Glutamatergic neuron (in vitro differentiated cells): ENCODE measurements around the gene OLFML3. TPM values are rescaled to one million over a fixed set of nuclear protein-coding genes. Genes with fewer than 3 reads are reported as not detected.
"Not testable (repeated sequence)": the region's sequence is repeated elsewhere in the genome, so short reads cannot be mapped to it uniquely, and the experiment has no call there.

Experiments used
- DNase-seq: peaks from one replicate; pipeline ENCODE4 v3.0.0; 2022
- H3K27ac Mint-ChIP-seq: one replicate; pipeline ENCODE4 v1.8.0; 2020; ENCODE audit warnings: mild to moderate bottlenecking, mixed read lengths, inconsistent platforms; ENCODE audit not compliant: unreplicated experiment
- H3K27me3 Mint-ChIP-seq: one replicate; pipeline ENCODE4 v1.8.0; 2020; ENCODE audit warnings: mild to moderate bottlenecking, moderate library complexity, mixed read lengths, inconsistent platforms; ENCODE audit not compliant: unreplicated experiment
- H3K36me3 Mint-ChIP-seq: one replicate; pipeline ENCODE4 v1.8.0; 2020; ENCODE audit warnings: mild to moderate bottlenecking, mixed read lengths, inconsistent platforms; ENCODE audit not compliant: unreplicated experiment
- H3K4me1 Mint-ChIP-seq: one replicate; pipeline ENCODE4 v1.8.0; 2020; ENCODE audit warnings: mild to moderate bottlenecking, low read depth, mixed read lengths, inconsistent platforms; ENCODE audit not compliant: unreplicated experiment
- H3K4me3 Mint-ChIP-seq: one replicate; pipeline ENCODE4 v1.8.0; 2020; ENCODE audit warnings: mild to moderate bottlenecking, mixed read lengths, inconsistent platforms; ENCODE audit not compliant: unreplicated experiment
- H3K9me3 Mint-ChIP-seq: one replicate; pipeline ENCODE4 v1.8.0; 2020; ENCODE audit warnings: mild to moderate bottlenecking, moderate library complexity, mixed read lengths, inconsistent platforms; ENCODE audit not compliant: unreplicated experiment
- total RNA-seq: library from RNA; stranded (reverse); fragmentation: NEBNext Ultra II Directional; extraction: Animal tissue kit (Norgen Biotek cat#: 25700); gene quantifications from one replicate; pipeline ENCODE4 v1.2.1, GENCODE V29; 2021; ENCODE audit not compliant: unreplicated experiment
- TF ChIP-seq, protein P1 (sequence below): fragments of 200-600 bp; sonication (generic); IDR thresholded peaks from one replicate; pipeline ENCODE4 v1.5.0; 2021; ENCODE audit not compliant: partially characterized antibody, unreplicated experiment

OLFML3 gene
- total RNA-seq, 1 donor from 2014 or later = 2.9 TPM

DNA sequence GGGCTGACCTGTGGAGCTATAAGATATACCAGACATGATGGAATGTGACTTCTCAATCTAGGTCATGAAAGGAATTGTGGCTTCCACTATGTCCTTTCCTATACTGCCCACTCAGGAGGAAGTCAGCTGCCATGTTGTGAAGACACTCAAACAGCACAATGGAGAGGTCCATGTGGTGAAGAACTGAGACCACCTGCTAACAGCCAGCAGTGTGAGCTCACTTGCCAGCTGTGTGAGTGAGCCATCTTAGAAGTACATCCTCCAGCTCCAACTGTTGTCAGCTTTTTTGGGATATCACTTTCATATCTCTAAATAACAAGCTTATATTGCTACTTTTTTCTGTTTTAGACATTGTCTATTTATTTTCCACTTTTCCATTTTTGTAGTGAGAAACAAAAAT, 29.7 kb downstream of the OLFML3 start:
- H3K4me3 Mint-ChIP-seq = no peak overlapping the region
- peaks cover 3% of the 10 kb centered on the region for H3K9me3 Mint-ChIP-seq
- no peaks in the 10 kb centered on the region for H3K27me3 Mint-ChIP-seq
- H3K36me3 Mint-ChIP-seq = no peaks in the 10 kb centered on the region
- DNase-seq = no peak
- H3K27ac Mint-ChIP-seq = no peak overlapping the region
- TF ChIP-seq, protein P1, sequence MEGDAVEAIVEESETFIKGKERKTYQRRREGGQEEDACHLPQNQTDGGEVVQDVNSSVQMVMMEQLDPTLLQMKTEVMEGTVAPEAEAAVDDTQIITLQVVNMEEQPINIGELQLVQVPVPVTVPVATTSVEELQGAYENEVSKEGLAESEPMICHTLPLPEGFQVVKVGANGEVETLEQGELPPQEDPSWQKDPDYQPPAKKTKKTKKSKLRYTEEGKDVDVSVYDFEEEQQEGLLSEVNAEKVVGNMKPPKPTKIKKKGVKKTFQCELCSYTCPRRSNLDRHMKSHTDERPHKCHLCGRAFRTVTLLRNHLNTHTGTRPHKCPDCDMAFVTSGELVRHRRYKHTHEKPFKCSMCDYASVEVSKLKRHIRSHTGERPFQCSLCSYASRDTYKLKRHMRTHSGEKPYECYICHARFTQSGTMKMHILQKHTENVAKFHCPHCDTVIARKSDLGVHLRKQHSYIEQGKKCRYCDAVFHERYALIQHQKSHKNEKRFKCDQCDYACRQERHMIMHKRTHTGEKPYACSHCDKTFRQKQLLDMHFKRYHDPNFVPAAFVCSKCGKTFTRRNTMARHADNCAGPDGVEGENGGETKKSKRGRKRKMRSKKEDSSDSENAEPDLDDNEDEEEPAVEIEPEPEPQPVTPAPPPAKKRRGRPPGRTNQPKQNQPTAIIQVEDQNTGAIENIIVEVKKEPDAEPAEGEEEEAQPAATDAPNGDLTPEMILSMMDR = no peak
- H3K4me1 Mint-ChIP-seq = no peaks in the 10 kb centered on the region

DNA sequence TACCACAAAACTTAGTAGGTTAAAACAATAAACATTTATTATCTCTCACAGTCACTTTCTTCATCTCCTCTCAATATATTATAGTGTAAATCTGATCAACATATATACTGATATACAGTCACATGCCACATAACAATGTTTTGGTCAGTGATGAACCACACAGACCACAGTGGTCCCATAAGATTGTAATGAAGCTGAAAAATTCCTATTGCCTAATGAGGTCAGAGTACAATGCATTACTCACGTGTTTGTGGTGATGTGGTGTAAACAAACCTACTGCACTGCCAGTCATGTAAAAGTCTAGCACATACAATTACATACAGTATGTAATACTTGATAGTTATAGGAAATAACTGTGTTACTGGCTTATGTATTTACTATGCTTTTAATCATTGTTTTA, 30.1 kb downstream of the OLFML3 start:
- Mint-ChIP-seq H3K4me1 (no peaks in the 10 kb centered on the region), H3K27me3 (no peaks in the 10 kb centered on the region), H3K27ac (no peak overlapping the region), H3K4me3 (no peak overlapping the region), H3K9me3 (peaks cover 3% of the 10 kb centered on the region), H3K36me3 (no peaks in the 10 kb centered on the region)
- TF ChIP-seq, protein P1 = no peak
- DNase-seq = no peak

DNA sequence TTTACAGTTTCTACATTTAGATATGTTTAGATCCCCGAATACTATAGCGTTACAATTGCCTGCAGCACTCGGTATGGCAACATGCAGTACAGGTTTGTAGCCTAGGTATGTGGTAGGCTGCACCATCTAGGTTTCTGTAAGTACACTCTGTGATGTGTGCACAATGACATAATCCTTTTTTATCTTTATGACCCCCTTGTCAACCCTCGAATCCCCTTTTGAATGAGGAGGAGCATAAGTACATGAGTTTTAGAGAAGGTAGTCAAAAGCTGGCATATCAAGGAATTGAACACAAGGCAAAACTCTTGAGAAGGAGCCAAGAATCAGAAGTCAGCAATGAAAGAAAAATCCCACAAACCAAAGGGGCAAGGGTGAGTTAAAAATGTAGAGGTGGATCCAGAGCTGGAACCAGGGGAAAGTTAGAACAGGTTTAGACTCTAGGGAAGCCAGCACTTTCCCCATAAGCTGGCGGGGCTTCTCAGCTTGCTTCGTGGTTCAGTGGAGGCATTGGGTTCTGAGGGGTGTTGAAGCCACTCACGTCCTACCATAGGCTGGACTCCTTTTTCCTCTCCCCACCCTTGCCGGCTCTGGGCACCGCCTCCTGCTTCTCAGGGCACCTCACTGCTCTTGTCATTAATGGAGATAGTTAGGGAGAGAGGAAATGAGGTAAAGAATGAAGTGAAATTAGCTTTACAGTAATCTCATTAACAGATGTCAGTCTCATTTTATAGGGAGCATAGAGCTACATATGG, 31.3 kb downstream of the OLFML3 start:
- Mint-ChIP-seq H3K9me3 (peaks cover 2% of the 10 kb centered on the region), H3K27me3 (no peaks in the 10 kb centered on the region), H3K4me3 (no peak overlapping the region), H3K36me3 (no peaks in the 10 kb centered on the region), H3K4me1 (no peaks in the 10 kb centered on the region), H3K27ac (no peak overlapping the region)
- DNase-seq = no peak
- TF ChIP-seq, protein P1 = no peak

DNA sequence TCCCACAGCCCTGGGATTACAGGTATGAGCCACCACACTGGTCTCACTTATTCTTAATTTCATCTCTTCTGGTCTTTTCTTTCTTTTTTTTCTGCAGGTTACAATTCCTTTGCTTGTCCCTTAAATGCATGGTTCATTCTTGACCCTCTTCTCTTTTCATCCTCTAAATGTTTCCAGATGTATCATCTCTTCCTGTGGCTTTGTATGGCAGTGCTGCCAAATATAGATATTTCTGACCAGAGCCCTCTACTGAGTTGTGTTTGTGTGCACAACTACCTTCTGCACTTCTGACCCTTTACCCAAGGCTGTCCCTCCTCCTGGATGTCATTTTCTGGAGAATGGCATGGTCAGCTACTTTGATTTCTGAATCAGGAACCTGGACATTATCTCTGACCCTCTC, 32.5 kb downstream of the OLFML3 start:
- Mint-ChIP-seq H3K9me3 (no peaks in the 10 kb centered on the region), H3K27ac (no peak overlapping the region), H3K4me1 (no peaks in the 10 kb centered on the region), H3K27me3 (no peaks in the 10 kb centered on the region), H3K36me3 (no peaks in the 10 kb centered on the region), H3K4me3 (no peak overlapping the region)
- DNase-seq = no peak
- TF ChIP-seq, protein P1 = no peak

DNA sequence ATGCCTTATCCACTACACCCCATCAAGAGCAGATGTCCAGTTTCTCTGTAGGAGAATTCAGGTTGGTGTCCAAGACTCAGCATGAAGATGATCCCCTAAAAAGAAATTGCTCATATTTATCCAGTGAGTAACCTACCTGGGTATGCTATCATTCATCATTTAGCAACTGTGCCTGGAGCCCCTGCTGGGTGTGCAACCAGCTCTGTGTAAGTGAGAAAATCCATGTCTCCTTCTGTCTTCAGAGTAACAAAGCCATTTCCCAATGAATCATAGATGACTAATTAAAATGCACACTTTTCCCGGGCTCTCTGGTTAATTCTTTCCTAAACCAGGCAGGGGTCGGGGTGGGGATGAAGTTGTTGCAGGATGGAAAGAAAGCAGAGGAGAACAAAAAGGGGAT, 35.8 kb downstream of the OLFML3 start:
- Mint-ChIP-seq H3K27me3 (no peaks in the 10 kb centered on the region), H3K27ac (no peak overlapping the region)

DNA sequence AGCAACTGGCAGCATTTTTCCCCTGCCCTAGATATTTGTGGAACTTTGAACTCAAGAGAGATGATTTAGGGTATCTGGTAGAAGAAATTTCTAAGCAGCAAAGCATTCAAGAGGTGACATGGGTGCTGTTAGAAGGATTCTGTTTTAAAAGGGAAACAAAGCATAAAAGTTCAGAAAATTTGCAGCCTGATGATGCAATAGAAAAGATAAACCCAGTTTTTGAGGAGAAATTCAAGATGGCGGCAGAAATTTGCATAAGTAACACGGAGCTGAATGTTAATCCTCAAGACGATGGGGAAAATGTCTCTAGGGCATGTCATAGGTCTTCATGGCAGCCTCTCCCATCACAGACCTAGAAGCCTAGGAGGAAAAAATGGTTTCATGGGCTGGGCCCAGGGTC, 40.5 kb downstream of the OLFML3 start:
- peaks cover 10% of the 10 kb centered on the region for H3K4me1 Mint-ChIP-seq
- not testable (repeated sequence) for H3K9me3 Mint-ChIP-seq, H3K27ac Mint-ChIP-seq, H3K36me3 Mint-ChIP-seq, DNase-seq, H3K27me3 Mint-ChIP-seq, H3K4me3 Mint-ChIP-seq

More for the DNA sequence above, 35.8 kb downstream of the OLFML3 start:
- Mint-ChIP-seq H3K36me3 (peaks cover 7% of the 10 kb centered on the region), H3K9me3 (no peaks in the 10 kb centered on the region), H3K4me3 (no peak overlapping the region), H3K4me1 (no peaks in the 10 kb centered on the region)
- DNase-seq = no peak
- TF ChIP-seq, protein P1 = no peak
